Endothelial cell of umbilical vein (primary cell): ENCODE results near the gene NOBOX. TPM values are rescaled to one million over a fixed set of nuclear protein-coding genes. Genes with fewer than 3 reads are reported as not detected.

Experiments used
- BruUV-seq: library from RNA; stranded (reverse); fragments of 400-500 nt; replicated peaks from 2 replicates; lab custom pipeline; 2021; lab: Mats Ljungman, UMichigan
- CTCF ChIA-PET: fragments of 300-600, 350-600 bp; sonication (Branson Sonifier 250); formaldehyde crosslinking; loops from one replicate; lab custom pipeline; 2021; ENCODE audit warnings: antibody characterized with exemption, inconsistent platforms; lab: Charles Lee
- POLR2A ChIA-PET: fragments of 300-600, 350-600 bp; sonication (Branson Sonifier 250); formaldehyde crosslinking; loops from one replicate; lab custom pipeline; 2021; ENCODE audit warnings: antibody characterized with exemption, inconsistent platforms; lab: Charles Lee
- DNase-seq: peaks from one replicate; pipeline ENCODE4 v3.0.0-alpha.2; 2011; ENCODE audit warnings: low read depth, low spot score
- FAIRE-seq: peaks from 2 replicates; lab custom pipeline; 2011; peaks lifted over from hg19 to GRCh38; lab: Jason Lieb, UNC
- H2AFZ ChIP-seq: 2 replicates; pipeline ENCODE4 v1.6.0; 2012; ENCODE audit warnings: low read depth, low read length, control low read depth, inconsistent platforms
- H3K27ac ChIP-seq: 2 replicates; pipeline ENCODE4 v1.5.1; 2011; ENCODE audit warnings: low read depth, mild to moderate bottlenecking, control low read depth, low read length, moderate library complexity; ENCODE audit not compliant: insufficient read depth
- H3K27me3 ChIP-seq, 2 experiments: 2 replicates each; pipeline versions ENCODE4 v1.6.0 to v1.6.1; 2011; ENCODE audit warnings: low read length in 2 of 2, mixed read lengths in 1 of 2; ENCODE audit not compliant: control insufficient read depth in 2 of 2, insufficient read depth in 2 of 2
- H3K36me3 ChIP-seq, 2 experiments: 2 replicates in 1 of 2; 3 replicates in 1 of 2; pipeline ENCODE4 v1.5.1; 2011; ENCODE audit warnings: low read length in 2 of 2, mild to moderate bottlenecking in 1 of 2, moderate library complexity in 1 of 2; ENCODE audit not compliant: control insufficient read depth in 2 of 2, insufficient read depth in 2 of 2; ENCODE audit errors: extremely low read depth in 1 of 2
- H3K4me1 ChIP-seq: 3 replicates; pipeline ENCODE4 v1.5.1; 2011; ENCODE audit warnings: mild to moderate bottlenecking, low read length; ENCODE audit not compliant: control insufficient read depth, insufficient read depth; ENCODE audit errors: extremely low read depth
- H3K4me2 ChIP-seq: 2 replicates; pipeline ENCODE4 v1.6.1; 2011; ENCODE audit warnings: low read length, control low read depth, mixed read lengths; ENCODE audit not compliant: insufficient read depth
- H3K4me3 ChIP-seq, 3 experiments: fragments of 200-600 bp in 1 of 3; sonication (generic), shearing (Covaris generic) in 1 of 3; replicated peaks in 1 of 3; 2 replicates each; pipeline ENCODE4 v1.5.1; 2011 to 2016; ENCODE audit warnings: control low read depth in 3 of 3, low read length in 3 of 3, mild to moderate bottlenecking in 2 of 3, inconsistent platforms in 1 of 3, low read depth in 1 of 3, moderate library complexity in 1 of 3; ENCODE audit not compliant: insufficient read depth in 1 of 3
- H3K79me2 ChIP-seq: 2 replicates; pipeline ENCODE4 v1.6.0; 2012; ENCODE audit warnings: low read length, inconsistent platforms; ENCODE audit not compliant: control insufficient read depth, insufficient read depth
- H3K9ac ChIP-seq: replicated peaks from 2 replicates; pipeline ENCODE3; 2011; ENCODE audit warnings: low read length, control low read depth; ENCODE audit not compliant: insufficient read depth; ENCODE audit errors: extremely low read depth
- H3K9me1 ChIP-seq: replicated peaks from 3 replicates; pipeline ENCODE4 v1.6.0; 2011; ENCODE audit warnings: mild to moderate bottlenecking, low read length; ENCODE audit not compliant: control insufficient read depth, insufficient read depth; ENCODE audit errors: extremely low read depth
- H3K9me3 ChIP-seq: replicated peaks from 2 replicates; pipeline ENCODE4 v1.5.1; 2012; ENCODE audit warnings: low read length, inconsistent platforms; ENCODE audit not compliant: control insufficient read depth, insufficient read depth
- H4K20me1 ChIP-seq: replicated peaks from 2 replicates; pipeline ENCODE3; 2011; ENCODE audit warnings: mild to moderate bottlenecking, low read length; ENCODE audit not compliant: control insufficient read depth, insufficient read depth; ENCODE audit errors: extremely low read depth
- CTCF ChIP-seq, 2 donors: IDR thresholded peaks; 1 replicate in 1 of 2; 2 replicates in 1 of 2; pipeline ENCODE4 v1.5.1; 2011; ENCODE audit warnings: low read length in 2 of 2, mild to moderate bottlenecking in 2 of 2, moderate library complexity in 2 of 2, control low read depth in 1 of 2, inconsistent platforms in 1 of 2, low read depth in 1 of 2; ENCODE audit not compliant: insufficient read depth in 1 of 2; ENCODE audit errors: extremely low read depth in 1 of 2
- EZH2 ChIP-seq: IDR thresholded peaks from 2 replicates; pipeline ENCODE4 v1.6.1; 2012; ENCODE audit warnings: borderline replicate concordance, low read depth, mild to moderate bottlenecking, moderate library complexity, low read length, inconsistent platforms; ENCODE audit not compliant: severe bottlenecking
- FOS ChIP-seq: IDR thresholded peaks from 2 replicates; pipeline ENCODE4 v1.6.1; 2011; ENCODE audit warnings: mild to moderate bottlenecking, low read length, moderate library complexity, borderline replicate concordance; ENCODE audit not compliant: insufficient read depth
- GATA2 ChIP-seq: IDR thresholded peaks from 2 replicates; pipeline ENCODE4 v1.7.0; 2011; ENCODE audit warnings: low read depth, mild to moderate bottlenecking, moderate library complexity, mixed read lengths, low read length; ENCODE audit not compliant: insufficient read length, insufficient read depth
- JUN ChIP-seq: IDR thresholded peaks from 2 replicates; pipeline ENCODE4 v1.6.1; 2011; ENCODE audit warnings: borderline replicate concordance, low read depth; ENCODE audit not compliant: insufficient read length, insufficient read depth
- MAX ChIP-seq: IDR thresholded peaks from 2 replicates; pipeline ENCODE4 v1.6.1; 2011; ENCODE audit not compliant: insufficient read depth, insufficient read length
- MYC ChIP-seq: IDR thresholded peaks from one replicate; pipeline ENCODE4 v1.6.1; 2011; ENCODE audit warnings: mild to moderate bottlenecking, low read depth, low read length
- POLR2A ChIP-seq: IDR thresholded peaks from 2 replicates; pipeline ENCODE4 v1.6.1; 2012; ENCODE audit warnings: low read depth, mild to moderate bottlenecking, control low read depth, low read length
- POLR2AphosphoS5 ChIP-seq: IDR thresholded peaks from 2 replicates; pipeline ENCODE4 v1.6.1; 2012; ENCODE audit warnings: low read depth, mild to moderate bottlenecking, control low read depth, low read length, moderate library complexity; ENCODE audit not compliant: insufficient read depth
- dilution Hi-C: fragments of 300-500 bp; cut with MboI; formaldehyde crosslinking; loops from one replicate; pipeline ENCODE4 v1.15.0; 2019; ENCODE audit warnings: low sequenced_read_pairs; ENCODE audit not compliant: extremely low pct_ligation_motif_present
- intact Hi-C: fragments of 100-400 bp; cut with micrococcal nuclease; formaldehyde crosslinking; loops from one replicate; pipeline ENCODE4 v1.10.0; 2022
- polyA plus RNA-seq, 4 experiments: library from polyadenylated mRNA; depleted of rRNA in 3 of 4; stranded (reverse) in 3 of 4; unstranded in 1 of 4; fragments of >200 nt; gene quantifications; 2 replicates each; pipeline versions ENCODE4 v1.2.1 to v1.2.3, GENCODE V29; 2011 to 2012; ENCODE audit warnings: missing spikeins in 1 of 4
- total RNA-seq: library from RNA; stranded (reverse); gene quantifications from 2 replicates; pipeline ENCODE4 v1.2.3, GENCODE V29; 2021

Gene NOBOX
- total and polyA plus RNA-seq, 2 donors (not counting 3 experiments of a cell fraction or from before 2014, with no cell fraction given): not detected

GRCh38 chr7:144390481-144390880, 13.0 kb downstream of the NOBOX start:
- Histone ChIP-seq H2AFZ (no peak overlapping the region), H4K20me1 (no peaks in the 10 kb centered on the region), H3K4me3 (no peak overlapping the region), H3K79me2 (no peaks in the 10 kb centered on the region), H3K36me3 (no peaks in the 10 kb centered on the region), H3K9me3 (no peaks in the 10 kb centered on the region), H3K27ac (no peak overlapping the region), H3K4me1 (no peaks in the 10 kb centered on the region), H3K4me2 (no peak overlapping the region), H3K9ac (no peak overlapping the region), H3K9me1 (no peaks in the 10 kb centered on the region), H3K27me3 (no peaks in the 10 kb centered on the region)
- DNase-seq: no peak
- TF ChIP-seq JUN (no peak), GATA2 (no peak), POLR2A (no peak)
- dilution Hi-C loops: no loop called here
- ChIA-PET CTCF (interaction anchor here (2.1 kb wide), 1 partner anchor 213 kb away, joined by 19 read pairs; no protein-coding TSS in a partner anchor), POLR2A (no interaction called here)
- intact Hi-C loops: loop anchor here (10.0 kb wide), 1 partner anchor 486 kb away; the partner anchor contains the start of gene TCAF1
- no peak for FAIRE-seq
- BruUV-seq: no TSS peak

GRCh38 chr7:144388950-144389349, 14.5 kb downstream of the NOBOX start:
- H3K9ac ChIP-seq: no peak overlapping the region
- intact Hi-C loops (no loop called here), dilution Hi-C loops (no loop called here)
- H3K27ac ChIP-seq: no peak overlapping the region
- H3K9me1 ChIP-seq: no peaks in the 10 kb centered on the region
- no peak for TF ChIP-seq GATA2
- no peak for TF ChIP-seq FOS
- TF ChIP-seq MAX: no peak
- TF ChIP-seq POLR2AphosphoS5: no peak
- no peak for TF ChIP-seq JUN
- no peak for TF ChIP-seq POLR2A
- no peak for TF ChIP-seq CTCF (IDR thresholded peaks at IDR 0.05; ENCODE audit: extremely low read depth in 1 of 2, insufficient read depth in 1 of 2, low read depth in 1 of 2, low read length in 2 of 2)
- no peak for TF ChIP-seq EZH2
- no peak for TF ChIP-seq MYC
- DNase-seq: no peak
- no peak for FAIRE-seq
- no peak overlapping the region for H3K4me2 ChIP-seq
- ChIA-PET POLR2A (no interaction called here), CTCF (no interaction called here)
- no peaks in the 10 kb centered on the region for H4K20me1 ChIP-seq
- no TSS peak for BruUV-seq
- no peaks in the 10 kb centered on the region for H3K4me1 ChIP-seq
- H3K79me2 ChIP-seq: no peaks in the 10 kb centered on the region
- no peak overlapping the region for H3K4me3 ChIP-seq
- H3K36me3 ChIP-seq: no peaks in the 10 kb centered on the region
- H3K9me3 ChIP-seq: no peaks in the 10 kb centered on the region
- no peaks in the 10 kb centered on the region for H3K27me3 ChIP-seq
- H2AFZ ChIP-seq: no peak overlapping the region
